HL-60 (cell line): ENCODE data around the gene CHN2.

Experiments
- DNase-seq, 2 experiments: peaks; one replicate each; pipeline ENCODE4 v3.0.0-alpha.2; 2010 to 2020; ENCODE audit warnings: low read depth in 1 of 2, low spot score in 1 of 2
- H3K27ac ChIP-seq: fragments of 250-450 bp; sonication (Bioruptor Pico); replicated peaks from 2 replicates; pipeline ENCODE4 v1.5.1; 2020; ENCODE audit warnings: mild to moderate bottlenecking, moderate library complexity
- H3K27me3 ChIP-seq: fragments of 250-450 bp; sonication (Bioruptor Pico); 2 replicates; pipeline ENCODE4 v1.5.1; 2021; ENCODE audit warnings: mild to moderate bottlenecking, moderate library complexity; ENCODE audit not compliant: insufficient read depth, poor library complexity, severe bottlenecking
- H3K4me3 ChIP-seq: replicated peaks from 2 replicates; pipeline ENCODE4 v1.5.1; 2011; ENCODE audit warnings: mild to moderate bottlenecking, control low read depth, low read length; ENCODE audit not compliant: insufficient read depth
- GABPA ChIP-seq: IDR thresholded peaks from 2 replicates; pipeline ENCODE4 v1.6.1; 2012; ENCODE audit warnings: low read depth
- POLR2AphosphoS5 ChIP-seq: IDR thresholded peaks from 2 replicates; pipeline ENCODE4 v1.6.1; 2012; ENCODE audit warnings: low read depth
- SPI1 ChIP-seq: IDR thresholded peaks from 2 replicates; pipeline ENCODE4 v1.6.1; 2012; ENCODE audit warnings: low read depth, mild to moderate bottlenecking, borderline replicate concordance
- TF ChIP-seq, protein P1 (sequence below): IDR thresholded peaks from 2 replicates; pipeline ENCODE4 v1.6.1; 2012; ENCODE audit warnings: low read depth; ENCODE audit not compliant: insufficient replicate concordance
- TF ChIP-seq, protein P2 (sequence below): IDR thresholded peaks from one replicate; pipeline ENCODE4 v1.5.1; 2011; ENCODE audit warnings: low read length, control low read depth, inconsistent platforms; ENCODE audit not compliant: insufficient read depth

CHN2 gene

DNA sequence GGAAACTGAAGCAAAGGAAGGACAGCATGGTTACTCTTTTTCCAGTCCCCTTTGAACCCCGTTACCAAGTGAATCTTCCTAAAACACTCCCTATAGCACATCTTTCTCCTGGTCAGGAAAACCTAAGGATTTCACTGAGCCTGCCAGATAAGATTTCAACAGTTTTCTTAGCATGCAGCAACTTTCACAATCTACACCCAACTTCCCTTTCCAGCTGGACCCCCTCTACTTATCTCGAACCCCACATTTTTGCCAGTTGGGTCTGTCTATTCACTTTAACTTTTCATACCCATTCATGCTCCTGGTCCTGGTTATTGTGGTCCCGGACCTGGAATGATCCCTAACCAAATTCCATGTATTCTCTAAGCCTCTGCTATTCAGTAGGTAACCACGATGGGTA lies 33.3 kb upstream of the CHN2 start:
- TF ChIP-seq, protein P1, sequence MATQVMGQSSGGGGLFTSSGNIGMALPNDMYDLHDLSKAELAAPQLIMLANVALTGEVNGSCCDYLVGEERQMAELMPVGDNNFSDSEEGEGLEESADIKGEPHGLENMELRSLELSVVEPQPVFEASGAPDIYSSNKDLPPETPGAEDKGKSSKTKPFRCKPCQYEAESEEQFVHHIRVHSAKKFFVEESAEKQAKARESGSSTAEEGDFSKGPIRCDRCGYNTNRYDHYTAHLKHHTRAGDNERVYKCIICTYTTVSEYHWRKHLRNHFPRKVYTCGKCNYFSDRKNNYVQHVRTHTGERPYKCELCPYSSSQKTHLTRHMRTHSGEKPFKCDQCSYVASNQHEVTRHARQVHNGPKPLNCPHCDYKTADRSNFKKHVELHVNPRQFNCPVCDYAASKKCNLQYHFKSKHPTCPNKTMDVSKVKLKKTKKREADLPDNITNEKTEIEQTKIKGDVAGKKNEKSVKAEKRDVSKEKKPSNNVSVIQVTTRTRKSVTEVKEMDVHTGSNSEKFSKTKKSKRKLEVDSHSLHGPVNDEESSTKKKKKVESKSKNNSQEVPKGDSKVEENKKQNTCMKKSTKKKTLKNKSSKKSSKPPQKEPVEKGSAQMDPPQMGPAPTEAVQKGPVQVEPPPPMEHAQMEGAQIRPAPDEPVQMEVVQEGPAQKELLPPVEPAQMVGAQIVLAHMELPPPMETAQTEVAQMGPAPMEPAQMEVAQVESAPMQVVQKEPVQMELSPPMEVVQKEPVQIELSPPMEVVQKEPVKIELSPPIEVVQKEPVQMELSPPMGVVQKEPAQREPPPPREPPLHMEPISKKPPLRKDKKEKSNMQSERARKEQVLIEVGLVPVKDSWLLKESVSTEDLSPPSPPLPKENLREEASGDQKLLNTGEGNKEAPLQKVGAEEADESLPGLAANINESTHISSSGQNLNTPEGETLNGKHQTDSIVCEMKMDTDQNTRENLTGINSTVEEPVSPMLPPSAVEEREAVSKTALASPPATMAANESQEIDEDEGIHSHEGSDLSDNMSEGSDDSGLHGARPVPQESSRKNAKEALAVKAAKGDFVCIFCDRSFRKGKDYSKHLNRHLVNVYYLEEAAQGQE: no peak
- TF ChIP-seq, protein P2, sequence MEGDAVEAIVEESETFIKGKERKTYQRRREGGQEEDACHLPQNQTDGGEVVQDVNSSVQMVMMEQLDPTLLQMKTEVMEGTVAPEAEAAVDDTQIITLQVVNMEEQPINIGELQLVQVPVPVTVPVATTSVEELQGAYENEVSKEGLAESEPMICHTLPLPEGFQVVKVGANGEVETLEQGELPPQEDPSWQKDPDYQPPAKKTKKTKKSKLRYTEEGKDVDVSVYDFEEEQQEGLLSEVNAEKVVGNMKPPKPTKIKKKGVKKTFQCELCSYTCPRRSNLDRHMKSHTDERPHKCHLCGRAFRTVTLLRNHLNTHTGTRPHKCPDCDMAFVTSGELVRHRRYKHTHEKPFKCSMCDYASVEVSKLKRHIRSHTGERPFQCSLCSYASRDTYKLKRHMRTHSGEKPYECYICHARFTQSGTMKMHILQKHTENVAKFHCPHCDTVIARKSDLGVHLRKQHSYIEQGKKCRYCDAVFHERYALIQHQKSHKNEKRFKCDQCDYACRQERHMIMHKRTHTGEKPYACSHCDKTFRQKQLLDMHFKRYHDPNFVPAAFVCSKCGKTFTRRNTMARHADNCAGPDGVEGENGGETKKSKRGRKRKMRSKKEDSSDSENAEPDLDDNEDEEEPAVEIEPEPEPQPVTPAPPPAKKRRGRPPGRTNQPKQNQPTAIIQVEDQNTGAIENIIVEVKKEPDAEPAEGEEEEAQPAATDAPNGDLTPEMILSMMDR: no peak
- no peak for TF ChIP-seq POLR2AphosphoS5
- no peak for TF ChIP-seq SPI1
- no peak for DNase-seq
- H3K27me3 ChIP-seq: peaks cover 9% of the 10 kb centered on the region
- H3K27ac ChIP-seq: no peak overlapping the region
- no peak overlapping the region for H3K4me3 ChIP-seq

DNA sequence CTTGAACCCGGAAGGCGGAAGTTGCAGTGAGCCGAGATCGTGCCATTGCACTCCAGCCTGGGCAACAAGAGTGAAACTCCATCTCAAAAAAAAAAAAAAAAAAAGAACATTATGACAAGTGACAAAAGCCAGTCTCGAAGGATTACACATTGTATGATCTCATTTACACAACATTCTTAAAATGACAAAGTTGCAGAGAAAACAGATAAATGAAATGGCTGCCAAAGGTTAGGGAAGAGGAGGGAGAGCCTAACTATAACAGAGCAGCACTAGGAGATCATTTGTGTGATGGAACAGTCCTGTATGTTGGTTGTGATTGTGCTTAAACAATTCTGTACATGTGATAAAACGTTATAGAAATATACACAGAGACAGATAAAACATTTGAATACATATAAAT lies 32.0 kb upstream of the CHN2 start:
- TF ChIP-seq, protein P2: no peak
- no peak for TF ChIP-seq GABPA
- TF ChIP-seq, protein P1: no peak
- DNase-seq: no peak
- H3K4me3 ChIP-seq: no peak overlapping the region
- peaks cover 9% of the 10 kb centered on the region for H3K27me3 ChIP-seq
- no peak overlapping the region for H3K27ac ChIP-seq

DNA sequence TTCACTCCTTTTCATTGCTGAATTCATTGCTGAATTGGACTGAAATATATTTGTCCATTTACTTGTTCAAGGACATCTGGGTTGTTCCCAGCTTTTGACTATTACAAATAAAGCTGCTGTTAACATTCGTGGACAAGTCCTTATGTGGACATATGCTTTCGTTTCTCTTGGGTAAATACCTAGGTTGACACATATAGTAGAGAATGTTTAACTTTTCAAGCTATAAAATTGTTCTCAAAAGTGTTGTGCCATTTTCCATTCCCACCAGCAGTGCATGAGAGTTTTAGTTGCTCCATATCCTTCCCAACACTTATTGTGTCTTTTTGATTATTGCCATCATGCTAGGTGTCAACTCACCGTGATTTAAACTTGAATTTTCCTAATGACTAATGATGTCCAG lies 30.7 kb upstream of the CHN2 start:
- TF ChIP-seq GABPA (no peak), SPI1 (no peak), POLR2AphosphoS5 (no peak)
- TF ChIP-seq, protein P2: no peak
- TF ChIP-seq, protein P1: no peak
- Histone ChIP-seq H3K4me3 (no peak overlapping the region), H3K27ac (no peak overlapping the region), H3K27me3 (peaks cover 3% of the 10 kb centered on the region)
- DNase-seq: no peak
